ENCODE data around the gene GSTO2.

The GSTO2 gene

GRCh38 chr10:104253606-104254410 lies 15.2 kb upstream of the GSTO2 start:
- no peak for DNase-seq (ENCODE audit: low read depth in 1 of 2, low spot score in 1 of 2)

GRCh38 chr10:104254493-104255310 lies 14.3 kb upstream of the GSTO2 start, which contains the start of gene GSTO1:
Gene GSTO1 (plus strand): TSS chr10:104254892. CDS start chr10:104254929, 37 bp downstream.
- DNase-seq (ENCODE audit: low read depth in 1 of 2, low spot score in 1 of 2) = no peak

GRCh38 chr10:104255311-104255981 lies 13.5 kb upstream of the GSTO2 start:
- DNase-seq (ENCODE audit: low read depth in 1 of 2, low spot score in 1 of 2) = no peak

DNA sequence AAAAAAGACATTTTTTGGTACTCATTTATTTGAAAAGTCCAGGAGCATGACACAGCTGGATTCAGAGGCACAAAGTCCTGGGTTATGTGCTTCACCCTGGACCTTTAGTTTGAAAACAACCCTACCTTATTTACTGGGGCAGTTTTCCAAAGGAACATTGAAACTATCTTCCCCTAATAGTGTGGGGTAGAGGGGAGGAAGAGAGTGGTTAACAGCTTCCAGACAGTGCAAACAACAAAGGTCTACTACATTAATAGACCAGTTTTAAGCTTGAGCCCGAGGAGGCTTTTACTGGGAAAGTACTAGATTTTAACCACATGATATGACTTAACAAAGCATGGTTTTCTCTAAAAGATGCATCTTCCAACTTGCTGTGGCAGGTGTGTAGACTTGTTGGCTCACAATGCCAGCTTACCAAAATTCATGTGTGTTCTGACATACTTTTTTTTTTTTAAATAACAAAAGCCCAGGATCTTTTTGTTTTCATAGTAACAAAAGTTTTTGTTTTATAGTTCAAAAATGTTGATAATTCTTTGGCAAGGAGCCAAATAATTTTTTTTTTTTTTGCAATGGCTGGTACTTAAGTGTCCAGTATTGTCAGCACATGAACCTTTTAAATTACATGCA lies 12.5 kb upstream of the GSTO2 start:
- DNase-seq (ENCODE audit: low read depth in 1 of 2, low spot score in 1 of 2) = no peak

DNA sequence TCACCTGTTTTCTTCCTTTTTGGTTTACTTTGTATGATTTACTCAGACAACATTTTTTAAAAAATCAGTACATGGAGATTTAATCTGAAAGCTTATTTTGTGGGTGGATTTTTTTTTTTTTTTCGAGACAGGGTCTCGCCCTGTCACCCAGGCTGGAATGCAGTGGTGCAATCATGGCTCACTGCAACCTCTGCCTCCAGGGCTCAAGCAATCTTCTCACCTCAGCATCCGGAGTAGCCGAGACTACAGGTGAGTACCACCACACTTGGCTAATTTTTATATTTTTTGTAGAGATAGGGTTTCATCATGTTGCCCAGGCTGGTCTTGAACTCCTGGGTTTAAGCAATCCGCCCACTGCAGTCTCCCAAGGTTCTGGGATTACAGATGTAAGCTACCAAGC lies 11.7 kb upstream of the GSTO2 start:
- DNase-seq (ENCODE audit: low read depth in 1 of 2, low spot score in 1 of 2) = no peak

DNA sequence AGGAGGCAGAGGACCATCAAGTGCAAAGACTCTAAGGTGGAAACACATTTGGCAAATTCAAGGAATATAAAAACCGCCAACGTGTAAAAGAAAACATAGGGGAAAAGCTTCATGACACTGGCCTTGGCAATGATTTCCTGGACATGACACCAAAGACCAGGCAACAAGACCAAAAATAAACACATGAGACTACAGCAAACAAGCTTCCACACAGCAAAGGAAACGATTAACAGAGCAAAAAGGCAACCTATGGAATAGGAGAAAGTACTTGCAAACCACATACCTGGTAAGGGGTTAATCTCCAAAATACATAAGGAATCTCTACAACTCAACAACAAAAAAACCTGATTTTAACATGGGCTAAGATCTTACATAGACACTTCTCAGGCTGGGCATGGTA lies 10.8 kb upstream of the GSTO2 start:
- DNase-seq (ENCODE audit: low read depth in 1 of 2, low spot score in 1 of 2) = no peak

GRCh38 chr10:104259456-104259855 lies 9.5 kb upstream of the GSTO2 start:
- no peak for DNase-seq (ENCODE audit: low read depth in 1 of 2, low spot score in 1 of 2)

DNA sequence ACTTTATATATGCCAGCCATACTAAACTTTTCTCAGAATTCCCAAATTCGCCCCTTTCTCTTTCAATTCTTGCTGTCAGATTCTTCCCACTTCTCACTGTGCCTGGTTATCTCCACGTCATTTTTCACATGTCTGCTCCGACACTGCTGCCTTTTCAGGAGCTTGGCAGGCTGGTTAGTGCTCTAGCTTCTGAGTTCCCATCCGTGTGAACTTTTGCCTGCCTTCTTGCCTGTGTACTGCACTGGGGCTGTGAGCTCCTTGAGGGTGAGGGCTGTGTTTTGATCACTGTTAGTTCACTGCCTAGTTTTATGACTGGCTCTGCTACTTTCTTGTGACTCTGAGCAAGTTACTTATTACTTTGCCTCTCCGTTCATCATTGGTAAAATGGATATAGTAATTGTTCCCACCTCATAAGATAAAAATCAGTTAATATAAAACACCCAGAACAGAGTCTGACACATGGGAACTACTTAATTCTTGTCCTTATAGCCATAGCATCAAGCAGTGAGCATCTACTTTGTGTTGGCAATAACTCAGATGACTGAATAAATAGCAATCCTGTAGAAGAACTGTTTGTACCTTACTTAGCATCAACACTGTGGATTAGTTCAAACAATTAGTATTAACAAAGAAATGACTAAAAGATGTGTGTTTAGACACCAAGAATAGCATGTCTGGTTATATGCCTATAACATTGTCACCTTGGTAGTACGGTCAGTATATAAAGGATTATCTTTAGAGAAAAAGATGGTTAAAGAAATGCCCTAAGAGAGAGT lies 8.8 kb upstream of the GSTO2 start:
- DNase-seq (ENCODE audit: low read depth in 1 of 2, low spot score in 1 of 2) = no peak

GRCh38 chr10:104260775-104261115 lies 8.2 kb upstream of the GSTO2 start:
- DNase-seq (ENCODE audit: low read depth in 1 of 2, low spot score in 1 of 2) = no peak

DNA sequence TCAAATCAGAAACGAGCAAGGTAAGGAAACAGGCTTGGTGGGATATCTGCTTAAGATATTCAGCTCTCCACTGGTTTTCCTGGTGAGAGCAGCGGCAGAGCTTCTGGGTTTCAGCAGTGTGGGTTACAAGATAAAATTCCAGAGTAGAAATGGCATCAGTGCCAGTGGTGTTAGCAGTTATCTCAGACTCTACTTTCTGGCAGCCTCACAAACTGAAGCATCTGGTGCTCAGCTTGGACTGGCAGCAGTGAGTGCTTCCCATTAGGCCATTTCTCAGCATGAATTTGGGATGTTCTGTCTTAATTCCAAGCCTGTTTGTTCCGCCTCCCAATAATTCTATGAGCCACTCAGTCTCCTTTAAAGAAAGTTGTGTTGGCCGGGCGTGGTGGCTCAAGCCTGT lies 6.9 kb upstream of the GSTO2 start:
- no peak for DNase-seq (ENCODE audit: low read depth in 1 of 2, low spot score in 1 of 2)

- no peak for DNase-seq (ENCODE audit: low read depth in 1 of 2, low spot score in 1 of 2)
These were observed 4.2 kb upstream of the GSTO2 start for GRCh38 chr10:104264783-104265182.

DNA sequence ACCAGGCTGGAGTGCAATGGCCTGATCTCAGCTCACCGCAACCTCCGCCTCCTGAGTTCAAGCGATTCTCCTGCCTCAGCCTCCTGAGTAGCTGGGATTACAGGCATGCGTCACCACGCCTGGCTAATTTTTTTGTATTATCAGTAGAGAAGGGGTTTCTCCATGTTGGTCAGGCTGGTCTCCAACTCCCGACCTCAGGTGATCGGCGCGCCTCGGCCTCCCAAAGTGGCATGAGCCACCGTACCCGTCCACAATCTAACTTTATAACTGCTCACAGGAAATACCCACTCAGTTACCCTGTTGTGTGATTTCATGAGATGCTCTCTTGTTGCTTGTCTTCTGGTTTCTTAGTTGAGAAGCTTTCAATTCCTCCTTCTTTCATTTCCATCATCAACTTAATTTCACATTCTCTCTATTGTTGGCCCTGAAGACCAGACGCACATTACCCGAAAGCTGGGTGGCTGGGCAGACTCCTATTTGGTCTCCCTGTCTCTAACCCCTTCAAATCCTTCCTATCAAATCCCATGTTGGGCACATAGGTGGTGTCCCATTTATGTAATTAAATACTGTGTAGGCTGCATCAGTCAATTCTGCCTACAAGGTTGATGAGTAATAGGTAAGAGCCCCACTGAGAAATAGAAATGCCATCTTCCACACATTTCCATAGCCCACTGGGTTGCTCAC lies 1.1 kb upstream of the GSTO2 start:
- no peak for DNase-seq (ENCODE audit: low read depth in 1 of 2, low spot score in 1 of 2)

GRCh38 chr10:104268405-104268712 lies 625 bp upstream of the GSTO2 start:
- DNase-seq (ENCODE audit: low read depth in 1 of 2, low spot score in 1 of 2) = no peak

GRCh38 chr10:104273286-104273685 lies 4.3 kb downstream of the GSTO2 start:
- DNase-seq (ENCODE audit: low read depth in 1 of 2, low spot score in 1 of 2) = no peak

- no peak for DNase-seq (ENCODE audit: low read depth in 1 of 2, low spot score in 1 of 2)
These were observed 5.1 kb downstream of the GSTO2 start for GRCh38 chr10:104273899-104274575.

DNA sequence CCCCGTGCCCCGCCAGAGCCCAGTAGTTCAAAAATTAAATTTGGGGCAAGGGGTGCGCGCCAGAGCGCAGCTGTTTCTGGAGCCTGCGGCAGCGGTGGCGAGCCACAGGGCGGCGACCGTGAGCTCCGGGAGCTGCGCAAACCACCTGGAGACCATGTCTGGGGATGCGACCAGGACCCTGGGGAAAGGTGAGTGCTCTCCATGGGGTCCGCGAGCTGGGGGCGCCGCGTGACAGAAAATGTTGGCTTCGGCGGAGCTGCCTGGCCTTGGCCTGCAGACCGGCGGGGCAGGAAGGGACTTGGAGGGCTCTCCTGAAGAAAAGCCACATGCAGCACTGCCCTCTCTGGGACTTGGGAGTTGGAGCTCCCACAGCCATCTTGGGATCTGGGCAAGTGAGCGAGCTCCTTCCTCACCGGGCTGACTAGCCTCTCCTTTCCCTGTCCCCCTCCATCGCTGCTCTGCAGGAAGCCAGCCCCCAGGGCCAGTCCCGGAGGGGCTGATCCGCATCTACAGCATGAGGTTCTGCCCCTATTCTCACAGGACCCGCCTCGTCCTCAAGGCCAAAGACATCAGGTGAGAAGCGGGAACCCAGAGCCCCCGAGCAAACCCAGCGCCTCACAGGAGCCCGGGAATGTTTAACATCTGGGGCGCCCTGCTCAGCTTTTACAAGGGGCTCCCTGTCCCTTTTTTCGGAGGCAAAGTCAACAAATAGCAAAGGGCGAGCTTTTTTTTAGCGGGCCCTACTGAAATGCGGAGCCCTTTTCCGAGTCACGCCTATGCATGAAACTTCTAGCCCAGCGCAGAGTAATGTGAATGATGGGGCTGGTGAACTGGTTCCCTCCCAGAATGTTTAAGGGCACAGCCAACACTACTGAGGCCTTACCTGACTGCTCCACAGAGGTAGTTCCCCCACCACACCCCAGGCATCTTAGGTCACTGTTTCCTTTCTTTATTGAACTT lies 6.1 kb downstream of the GSTO2 start:
- peak in 1 of 2 donors; percentile 36 for DNase-seq (ENCODE audit: low read depth in 1 of 2, low spot score in 1 of 2)

- DNase-seq (ENCODE audit: low read depth in 1 of 2, low spot score in 1 of 2) = no peak
These were observed 7.2 kb downstream of the GSTO2 start for GRCh38 chr10:104276192-104276591.

GRCh38 chr10:104277785-104278184 lies 8.8 kb downstream of the GSTO2 start:
- no peak for DNase-seq (ENCODE audit: low read depth in 1 of 2, low spot score in 1 of 2)
